Hindlimb muscle (tissue), 1 donor: ENCODE results near the gene IL1R2. TPM values are rescaled to one million over a fixed set of nuclear protein-coding genes. Genes with fewer than 3 reads are reported as not detected.

ENCODE experiments used
- DNase-seq: peaks from one replicate; pipeline ENCODE4 v3.0.0-alpha.2; 2013
- polyA plus RNA-seq: library from polyadenylated mRNA; unstranded; fragments of 120-200 nt; gene quantifications from one replicate; pipeline ENCODE4 v1.2.1, GENCODE V29; 2013; ENCODE audit not compliant: insufficient read length

Gene IL1R2
- polyA plus RNA-seq, 1 donor, result 0.31 TPM

- no peak for DNase-seq
Observed at GRCh38 chr2:102043560-102043959, 51.8 kb downstream of the IL1R2 start.

DNA sequence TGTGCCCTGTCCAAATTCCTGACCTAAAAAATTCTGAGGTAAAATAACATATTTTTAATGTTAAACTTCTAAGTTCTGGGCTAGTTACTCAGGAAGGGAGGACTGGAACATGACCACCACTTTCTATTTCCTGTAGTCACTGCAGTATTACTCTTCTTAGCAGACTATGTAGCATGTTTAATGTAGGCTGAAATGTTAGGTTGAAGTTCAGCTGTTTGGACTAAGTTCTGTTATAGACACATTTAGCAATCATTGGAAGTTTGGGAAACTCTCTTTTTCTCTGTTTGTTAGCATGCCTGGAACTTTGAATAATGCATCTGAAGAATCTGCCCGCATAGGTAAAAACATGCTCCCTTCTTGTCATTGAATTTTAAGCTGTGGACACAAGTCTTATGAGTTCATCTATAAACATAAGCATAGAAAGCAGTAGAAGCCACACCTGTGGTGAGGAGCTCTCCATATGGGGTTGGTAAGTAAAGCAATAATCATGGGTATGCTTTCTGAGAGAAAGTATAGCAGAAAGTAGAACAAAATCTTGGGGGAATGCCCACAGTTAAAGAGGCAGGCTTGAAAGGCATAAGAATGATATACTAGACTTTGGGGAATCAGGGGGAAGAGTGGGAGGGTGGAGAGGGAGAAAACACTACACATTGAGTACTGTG is 52.6 kb downstream of the IL1R2 start:
- no peak for DNase-seq

GRCh38 chr2:102044967-102045489 is 53.3 kb downstream of the IL1R2 start:
- DNase-seq, result no peak

DNA sequence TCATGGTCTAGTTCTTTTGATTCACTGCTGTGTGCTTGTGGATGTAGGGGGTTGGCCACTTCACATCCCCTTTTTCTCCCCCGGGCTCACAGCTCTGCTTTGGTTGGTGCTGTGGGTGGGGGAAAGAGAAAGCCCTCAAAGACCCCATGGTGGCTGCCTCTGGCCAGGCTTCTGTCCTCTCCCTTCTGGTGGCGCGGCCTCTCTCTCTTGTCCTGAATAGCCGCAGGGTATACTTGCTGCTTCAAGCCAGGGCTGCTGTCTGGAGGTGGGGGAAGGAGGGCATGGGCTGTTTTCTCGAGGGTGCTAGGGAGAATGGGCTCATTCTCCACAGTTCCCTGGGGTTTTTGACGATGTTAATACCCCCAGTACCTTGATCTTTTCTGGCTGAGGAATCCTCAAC is 53.9 kb downstream of the IL1R2 start:
- DNase-seq, result no peak

DNA sequence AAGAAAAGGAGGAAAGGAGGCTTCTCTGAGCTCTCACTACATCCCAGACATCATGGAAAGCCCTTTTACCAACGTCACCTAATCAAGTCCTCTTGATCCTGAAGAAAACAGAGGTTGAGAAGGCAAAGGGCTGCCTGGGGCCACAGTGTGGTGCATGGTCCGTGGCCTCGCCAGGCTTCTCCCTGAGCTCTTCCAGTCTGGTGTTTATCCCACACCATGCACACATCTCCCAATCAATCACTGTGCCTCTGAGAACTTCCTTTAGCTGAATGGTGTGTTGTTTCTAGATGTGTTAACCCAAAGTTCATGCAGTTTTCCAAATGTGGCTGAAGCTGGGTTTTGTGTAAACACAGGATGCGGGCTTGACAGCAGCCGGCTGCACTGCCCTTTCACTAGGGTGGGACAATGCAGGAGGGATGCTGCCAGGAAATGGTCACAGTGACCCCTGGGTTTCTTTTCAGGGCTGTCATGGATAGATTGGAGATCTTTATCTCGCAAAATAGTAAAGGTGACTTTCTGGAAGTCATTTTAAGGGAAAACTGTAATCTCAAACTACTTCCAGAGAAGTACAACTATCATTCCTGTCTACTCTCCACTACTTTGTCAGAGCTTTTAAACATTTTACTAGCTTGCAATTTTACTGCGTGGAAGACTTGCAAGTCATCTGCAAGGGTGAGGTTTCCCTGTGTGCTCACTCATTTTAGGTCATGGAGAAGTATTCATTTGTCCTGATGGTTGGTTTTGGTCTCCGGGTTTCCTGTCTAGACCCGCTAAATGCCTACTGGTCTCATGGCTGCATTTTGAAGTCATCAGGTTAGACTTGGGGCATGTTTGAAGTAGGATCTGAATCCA is 54.6 kb downstream of the IL1R2 start:
- no peak for DNase-seq

- no peak for DNase-seq
Observed at GRCh38 chr2:102048465-102048864, 56.7 kb downstream of the IL1R2 start.

GRCh38 chr2:102049756-102050443 is 58.1 kb downstream of the IL1R2 start:
- DNase-seq, result no peak

DNA sequence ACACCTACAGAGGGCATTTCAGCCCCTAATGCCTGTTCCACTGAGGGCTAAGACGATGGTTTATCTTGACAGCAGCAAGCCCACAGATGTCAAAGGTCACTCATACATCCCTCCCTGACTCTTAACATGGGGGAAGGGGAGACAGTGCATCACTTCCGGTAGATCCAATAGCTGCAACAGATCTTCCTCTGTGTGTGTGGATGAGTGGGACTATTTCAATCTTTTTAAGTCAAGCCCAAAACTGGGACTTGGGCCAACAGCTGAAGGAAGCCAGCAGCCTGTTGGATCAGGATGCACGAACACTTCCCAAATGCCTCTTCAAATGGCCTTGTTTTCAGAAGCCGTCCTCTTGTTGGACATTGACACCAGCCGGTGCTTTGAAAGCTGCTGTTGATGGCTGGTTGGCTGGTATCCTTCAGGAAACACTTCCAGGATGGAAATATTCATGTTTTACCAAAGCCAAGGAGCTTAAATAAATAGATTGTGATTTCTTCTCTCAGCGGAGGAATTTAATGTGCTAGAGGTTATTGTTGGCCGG is 59.2 kb downstream of the IL1R2 start:
- peak; percentile 89 for DNase-seq

DNA sequence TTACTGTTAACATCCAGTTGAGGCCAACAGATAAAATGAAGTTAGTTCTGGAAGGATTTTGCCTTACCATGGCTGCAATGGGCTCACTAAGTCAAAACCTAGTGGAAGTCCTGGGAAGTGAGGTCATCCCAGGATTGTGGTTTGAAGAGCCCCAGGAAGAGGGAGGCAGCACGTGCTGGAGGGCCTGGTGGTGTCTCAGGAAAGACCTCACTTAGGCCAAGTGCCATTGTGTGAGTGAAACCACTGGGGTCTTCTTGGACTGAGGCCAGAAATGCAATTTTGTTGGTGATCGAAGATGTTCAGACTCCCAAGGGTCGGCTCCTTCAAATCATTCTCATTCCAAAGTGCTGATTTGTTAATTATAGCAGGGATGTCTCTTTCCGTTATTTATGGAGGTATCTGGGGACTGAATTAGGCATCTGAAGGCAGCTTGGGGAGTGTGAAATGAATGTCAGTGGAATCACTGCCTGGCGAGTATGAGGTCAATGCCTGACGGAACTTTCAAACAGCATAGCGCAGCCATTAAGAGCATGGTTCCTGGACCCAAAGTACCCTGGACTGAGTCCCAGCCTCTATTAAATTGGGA is 60.0 kb downstream of the IL1R2 start:
- DNase-seq, result no peak

DNA sequence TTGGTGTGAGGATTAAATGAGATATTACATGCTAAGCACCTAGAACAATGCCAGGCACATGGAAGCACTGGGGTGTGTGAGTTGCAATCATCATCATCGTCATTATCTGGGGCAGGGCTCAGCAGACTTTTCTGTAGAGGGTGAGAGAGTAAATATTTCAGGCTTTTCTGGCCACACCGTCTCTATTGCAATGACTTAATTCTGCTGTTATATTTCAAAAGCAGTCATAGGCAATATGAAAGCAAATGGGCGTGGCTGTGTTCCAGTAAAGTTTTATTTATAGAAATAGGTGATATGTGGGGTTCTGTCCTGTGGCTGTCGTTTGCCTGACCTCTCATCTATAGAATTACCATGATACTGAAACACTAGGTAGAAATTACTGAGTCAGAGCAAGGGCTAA is 60.6 kb downstream of the IL1R2 start:
- DNase-seq, result no peak

DNA sequence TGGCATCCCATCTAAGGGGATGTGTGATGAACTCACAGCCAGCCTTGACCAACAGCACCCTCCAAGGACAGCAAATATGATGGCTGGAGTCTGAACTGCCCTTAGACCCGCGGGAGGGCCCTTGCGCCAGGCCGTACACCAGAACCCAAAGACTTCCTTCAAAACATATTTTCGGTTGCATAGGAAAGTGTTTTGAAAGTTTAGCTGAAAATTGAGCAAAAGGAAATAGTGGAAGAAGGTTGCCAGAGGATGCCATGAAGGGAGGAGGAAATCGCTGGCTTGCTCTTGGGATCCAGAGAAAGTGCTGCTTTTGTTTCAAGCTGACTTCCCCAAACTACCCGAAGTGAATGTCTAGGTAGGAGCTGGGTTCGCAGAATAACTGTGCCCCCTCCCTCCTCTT is 61.3 kb downstream of the IL1R2 start:
- no peak for DNase-seq

- DNase-seq, result no peak
Observed at GRCh38 chr2:102055346-102055990, 63.7 kb downstream of the IL1R2 start.

DNA sequence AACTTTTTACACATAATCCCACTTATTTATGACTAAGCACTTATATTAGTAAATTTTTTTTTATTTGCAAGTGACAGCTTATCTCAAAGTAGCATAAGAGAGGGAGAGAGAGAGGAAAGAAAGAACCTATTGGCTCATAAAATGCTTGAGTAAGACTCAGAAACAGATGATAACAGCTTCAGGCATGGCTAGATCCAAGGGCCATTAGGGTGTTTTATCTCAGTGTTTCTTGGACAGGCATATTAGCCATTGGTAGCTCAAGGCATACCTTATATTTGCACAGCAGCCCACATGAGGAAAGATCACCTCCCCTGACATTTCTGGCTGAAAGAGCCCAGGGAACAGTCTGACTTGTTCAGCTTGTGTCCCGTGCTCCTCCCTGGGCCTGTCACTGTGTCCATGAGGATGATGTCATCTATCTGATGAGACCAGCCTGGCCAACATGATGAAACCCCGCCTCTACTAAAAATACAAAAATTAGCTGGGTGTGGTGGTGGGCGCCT is 64.4 kb downstream of the IL1R2 start:
- DNase-seq, result no peak

DNA sequence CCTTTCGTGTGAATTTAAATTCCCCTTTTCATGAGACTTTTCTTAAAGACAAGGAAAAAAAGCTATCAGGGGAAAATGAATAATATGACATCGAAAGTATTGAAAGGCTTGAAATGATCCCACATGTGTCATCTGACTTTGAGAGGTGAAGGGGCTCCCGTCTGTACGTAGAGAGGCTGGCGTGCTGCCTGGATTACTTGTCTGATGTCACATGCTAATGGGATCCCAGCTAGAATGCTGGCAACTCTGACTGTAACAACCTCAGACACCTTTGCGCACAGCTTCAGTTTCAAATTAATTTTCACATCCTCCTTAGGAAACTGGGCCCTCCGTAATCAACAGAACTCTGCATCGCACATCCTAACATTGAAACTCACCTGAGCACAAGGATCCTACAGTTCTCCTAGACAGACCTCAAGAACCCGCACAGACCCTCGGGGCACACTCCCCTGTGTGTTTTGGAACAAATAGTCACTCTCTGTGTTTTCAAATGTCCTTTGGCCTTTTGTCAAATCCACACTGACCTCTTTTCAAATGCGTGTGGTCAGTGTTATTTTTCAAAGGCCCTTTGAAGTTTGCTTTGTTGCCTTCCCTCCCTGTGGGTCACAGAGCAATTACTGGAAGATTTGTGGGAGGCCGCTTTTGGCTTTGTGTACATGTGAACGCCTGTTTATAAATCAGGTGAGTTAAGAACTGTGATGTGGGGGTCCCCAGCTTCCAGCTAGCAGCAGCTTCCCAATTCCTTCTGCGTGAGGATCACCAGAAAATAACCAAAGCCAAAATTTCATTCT is 65.9 kb downstream of the IL1R2 start:
- DNase-seq, result no peak

DNA sequence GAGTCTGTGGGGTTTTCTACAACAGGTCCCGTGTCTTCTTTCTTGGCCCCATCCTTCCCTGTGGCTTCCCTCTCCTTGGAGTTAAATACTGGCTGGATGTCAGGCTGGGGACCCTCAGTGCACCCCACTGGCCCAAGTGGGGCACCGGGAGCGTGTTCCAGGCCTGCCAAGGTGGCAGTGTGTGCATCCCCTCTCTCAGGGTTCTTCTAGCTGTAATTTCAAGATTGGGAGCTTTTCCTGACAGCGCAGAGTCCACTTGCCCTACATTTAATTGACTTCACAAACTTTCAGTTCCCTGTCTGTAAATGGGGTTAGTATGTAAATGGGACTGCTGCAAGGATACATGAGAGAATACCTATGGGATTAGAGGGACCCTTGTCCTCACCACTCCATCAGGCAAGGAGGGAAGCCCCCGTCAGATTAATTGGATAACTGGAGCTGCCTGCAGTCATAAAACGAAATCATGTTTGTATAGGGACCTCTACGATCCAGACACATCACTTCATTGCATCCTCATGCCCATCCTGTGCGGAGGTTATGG is 66.6 kb downstream of the IL1R2 start:
- no peak for DNase-seq

DNA sequence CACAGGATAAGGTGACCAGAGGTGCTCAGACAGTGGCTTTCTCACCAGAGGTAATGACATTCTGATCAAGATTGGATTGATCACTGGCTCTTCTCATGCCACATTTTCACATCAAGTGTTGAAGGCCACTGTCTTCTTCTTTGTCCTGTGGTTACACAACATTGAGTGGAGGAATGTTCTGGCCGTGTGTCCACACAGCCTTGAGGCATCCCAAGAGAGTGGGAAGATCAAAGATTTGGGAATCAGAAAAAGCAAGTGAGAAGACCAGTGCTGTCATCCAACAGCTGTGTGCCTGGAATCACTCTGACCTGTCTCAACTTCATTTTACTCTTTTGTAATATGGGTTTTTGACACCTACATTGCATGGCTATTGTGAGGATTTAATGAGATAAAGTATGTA is 67.4 kb downstream of the IL1R2 start:
- DNase-seq, result no peak

DNA sequence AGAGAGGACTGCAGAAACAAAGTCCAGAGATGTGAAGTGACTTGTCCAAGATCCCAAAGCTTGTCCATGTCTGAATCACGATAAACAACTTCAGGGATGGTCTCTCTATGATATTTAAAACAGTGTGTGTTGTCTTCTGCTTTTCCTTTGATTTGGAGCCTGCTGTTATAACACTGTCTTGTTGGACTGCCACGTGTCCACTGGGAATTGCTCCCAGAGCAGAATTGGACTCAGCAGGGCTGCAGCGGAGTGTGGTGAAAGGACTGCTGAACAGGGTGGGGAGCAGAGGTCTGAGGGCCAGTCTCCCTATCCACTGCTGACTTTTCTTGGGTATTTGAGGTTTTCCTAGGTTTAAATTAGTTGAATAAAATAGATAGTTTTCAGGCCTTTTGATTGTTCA is 68.3 kb downstream of the IL1R2 start:
- DNase-seq, result no peak

DNA sequence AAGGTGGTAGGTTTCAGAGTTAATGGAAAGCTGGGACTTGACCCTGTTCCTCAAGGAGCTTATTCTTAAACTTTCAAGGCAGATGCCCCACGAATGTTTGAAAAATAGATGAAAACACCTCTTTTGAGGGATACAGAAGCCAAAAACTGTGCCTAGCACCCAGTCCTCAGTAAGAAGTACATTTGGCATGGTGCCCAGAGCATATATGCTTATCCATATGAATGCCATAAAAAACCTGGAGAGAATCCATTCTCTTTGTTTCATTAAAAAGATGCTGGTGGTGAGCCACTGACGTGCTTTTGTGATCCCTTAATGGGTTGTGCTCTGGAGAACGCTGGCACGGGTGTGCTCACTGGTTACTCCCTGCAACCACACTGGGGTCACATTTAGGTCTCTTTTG is 69.0 kb downstream of the IL1R2 start:
- DNase-seq, result no peak

- no peak for DNase-seq
Observed at GRCh38 chr2:102061286-102061699, 69.5 kb downstream of the IL1R2 start.

DNA sequence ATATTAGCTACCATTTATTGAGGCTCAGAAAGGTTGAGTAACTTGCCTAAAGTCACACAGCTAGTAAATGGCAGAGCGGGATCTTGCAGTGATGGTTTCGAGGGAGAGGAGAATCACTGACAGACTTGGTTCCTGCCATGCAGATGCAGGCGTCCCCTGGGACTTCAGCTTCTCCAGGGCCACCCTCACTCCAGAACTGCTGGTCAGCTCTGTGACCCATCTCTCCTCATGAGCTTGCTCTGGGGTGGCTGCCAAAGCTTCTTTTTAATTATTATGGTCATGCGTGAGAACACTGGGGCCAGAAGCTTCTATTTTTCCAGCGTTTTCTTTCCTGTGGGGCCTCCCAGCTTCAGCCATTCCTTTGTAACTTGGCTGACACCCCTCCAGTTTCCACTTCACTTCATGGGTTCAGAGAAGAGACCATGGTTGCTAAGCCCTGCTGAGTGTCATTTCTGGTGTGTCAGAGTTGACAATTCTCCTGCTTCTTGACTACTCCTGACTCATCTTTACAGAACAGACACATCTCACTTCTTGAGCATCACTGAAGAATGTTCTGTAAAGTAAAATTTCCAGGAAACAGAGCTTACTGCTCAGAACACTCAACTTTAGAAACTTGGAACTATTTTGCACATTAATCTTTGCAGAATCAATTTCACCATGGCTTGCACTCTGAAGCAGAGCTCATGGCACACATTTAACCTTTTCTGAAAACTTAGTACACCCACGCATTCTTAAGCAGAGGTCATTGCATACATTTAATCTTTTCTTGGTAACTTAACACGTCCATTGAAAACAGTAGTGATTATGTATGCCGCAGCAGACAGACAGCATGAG is 70.4 kb downstream of the IL1R2 start:
- DNase-seq, result peak; percentile 85
